Sigmoid colon (tissue), 4 donors: ENCODE measurements around the gene SOX2.

Experiments used
- CTCF ChIP-seq, 4 experiments: fragments of 450-650 bp in 3 of 4; fragments of 200-600 bp in 1 of 4; IDR thresholded peaks; one replicate each; pipeline ENCODE4 v1.5.1; 2016 to 2019; ENCODE audit warnings: antibody characterized with exemption in 4 of 4, mild to moderate bottlenecking in 3 of 4, moderate library complexity in 2 of 4
- EP300 ChIP-seq, 4 donors: sonication (generic); formaldehyde crosslinking; IDR thresholded peaks; one replicate each; pipeline ENCODE4 v1.6.1; 2017; ENCODE audit warnings: antibody characterized with exemption in 4 of 4
- POLR2A ChIP-seq, 2 donors: fragments of 450-650 bp; IDR thresholded peaks; one replicate each; pipeline ENCODE4 v1.6.1; 2016; ENCODE audit warnings: antibody characterized with exemption in 2 of 2, mild to moderate bottlenecking in 2 of 2, moderate library complexity in 2 of 2
- POLR2AphosphoS5 ChIP-seq, 4 donors: sonication (generic); formaldehyde crosslinking; IDR thresholded peaks; one replicate each; pipeline ENCODE4 v1.6.1; 2017; ENCODE audit warnings: antibody characterized with exemption in 4 of 4

DNA sequence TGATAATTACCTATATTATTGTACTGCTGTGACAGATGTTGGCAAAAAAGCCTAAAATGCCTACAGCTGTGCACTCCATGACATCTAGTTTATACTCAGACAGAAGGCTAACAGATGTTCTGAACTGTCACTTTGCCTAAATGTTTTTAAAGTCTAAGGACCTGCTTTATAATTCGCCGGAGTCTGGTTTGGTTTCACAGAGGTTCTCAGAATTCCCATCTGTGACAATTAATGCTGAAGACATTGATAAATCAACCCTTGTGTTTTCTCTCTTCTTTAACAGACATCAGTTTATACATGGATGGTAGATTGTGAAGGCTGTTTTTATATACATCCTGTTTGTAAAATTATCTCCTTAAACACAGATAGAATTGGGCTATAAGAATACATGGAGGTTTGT, 19.8 kb upstream of the SOX2 start:
- TF ChIP-seq CTCF (IDR thresholded peaks at IDR 0.05) (no peak), POLR2AphosphoS5 (IDR thresholded peaks at IDR 0.05) (no peak), EP300 (IDR thresholded peaks at IDR 0.05) (no peak), POLR2A (IDR thresholded peaks at IDR 0.05) (no peak)
